Smooth muscle cell (in vitro differentiated cells): ENCODE results near the gene FOSB. TPM values are rescaled to one million over a fixed set of nuclear protein-coding genes. Genes with fewer than 3 reads are reported as not detected.

Source experiments
- DNase-seq: peaks from one replicate; lab custom pipeline; 2025; ENCODE audit not compliant: unreplicated experiment; lab: John Stamatoyannopoulos, UW
- H2AFZ ChIP-seq: fragments of 200-600 bp; sonication (generic); 2 replicates; pipeline ENCODE4 v1.6.0; 2016; ENCODE audit warnings: antibody characterized with exemption, low read depth, mild to moderate bottlenecking
- H3F3A ChIP-seq: fragments of 200-600 bp; sonication (generic); 2 replicates; pipeline ENCODE4 v1.6.0; 2017; ENCODE audit warnings: antibody characterized with exemption, low read depth
- H3K27ac ChIP-seq: fragments of 200-600 bp; sonication (generic); 2 replicates; pipeline ENCODE4 v1.5.1; 2016; ENCODE audit warnings: low read depth, mild to moderate bottlenecking
- H3K27me3 ChIP-seq: fragments of 200-600 bp; sonication (generic); 2 replicates; pipeline ENCODE4 v1.6.1; 2016; ENCODE audit warnings: low read depth, mild to moderate bottlenecking
- H3K36me3 ChIP-seq: fragments of 200-600 bp; sonication (generic); 2 replicates; pipeline ENCODE4 v1.5.1; 2016; ENCODE audit warnings: low read depth
- H3K4me1 ChIP-seq: fragments of 200-600 bp; sonication (generic); 2 replicates; pipeline ENCODE4 v1.5.1; 2016; ENCODE audit warnings: low read depth
- H3K4me2 ChIP-seq: fragments of 200-600 bp; sonication (generic); 2 replicates; pipeline ENCODE4 v1.6.0; 2016; ENCODE audit warnings: mild to moderate bottlenecking
- H3K4me3 ChIP-seq: fragments of 200-600 bp; sonication (generic); 2 replicates; pipeline ENCODE4 v1.5.1; 2016; ENCODE audit warnings: mild to moderate bottlenecking
- H3K79me2 ChIP-seq: fragments of 200-600 bp; sonication (generic); 2 replicates; pipeline ENCODE4 v1.6.0; 2016; ENCODE audit warnings: low read depth, mild to moderate bottlenecking
- H3K9ac ChIP-seq: fragments of 200-600 bp; sonication (generic); 2 replicates; pipeline ENCODE4 v1.6.0; 2016; ENCODE audit warnings: low read depth
- H3K9me3 ChIP-seq: fragments of 200-600 bp; sonication (generic); replicated peaks from 2 replicates; pipeline ENCODE4 v1.5.1; 2016; ENCODE audit warnings: low read depth
- H4K20me1 ChIP-seq: fragments of 200-600 bp; sonication (generic); 2 replicates; pipeline ENCODE4 v1.6.0; 2016; ENCODE audit warnings: low read depth
- CTCF ChIP-seq: fragments of 200-600 bp; sonication (generic); IDR thresholded peaks from 2 replicates; pipeline ENCODE4 v1.5.1; 2017; ENCODE audit warnings: borderline replicate concordance, mild to moderate bottlenecking, antibody characterized with exemption; ENCODE audit not compliant: insufficient read depth, poor library complexity, severe bottlenecking
- WGBS: methylation state at CpG from one replicate; pipeline ENCODE4 v1.1.7; 2016; ENCODE audit warnings: low lambda C conversion rate; 5-methylcytosine and 5-hydroxymethylcytosine counted together
- polyA plus RNA-seq: library from polyadenylated mRNA; unstranded; fragments of >200 nt; fragmentation: Nextera tagmentation; extraction: Ambion mirVana; gene quantifications from 2 replicates; pipeline ENCODE4 v1.2.1, GENCODE V29; 2016
- total RNA-seq: library from RNA; depleted of rRNA; stranded (reverse); fragments of >200 nt; gene quantifications from 2 replicates; pipeline ENCODE4 v1.2.3, GENCODE V29; 2014

Gene FOSB
- total and polyA plus RNA-seq, 2 experiments from 2014 or later, result 178 to 186 TPM

- no peak overlapping the region for H3K9ac ChIP-seq
- no peaks in the 10 kb centered on the region for H3K36me3 ChIP-seq
- H3K27me3 ChIP-seq, result no peaks in the 10 kb centered on the region
- no peaks in the 10 kb centered on the region for H3K79me2 ChIP-seq
- no peak overlapping the region for H2AFZ ChIP-seq
- TF ChIP-seq CTCF, result no peak
- no peak overlapping the region for H3K4me2 ChIP-seq
- no peaks in the 10 kb centered on the region for H4K20me1 ChIP-seq
- peaks cover 8% of the 10 kb centered on the region for H3K4me1 ChIP-seq
- WGBS, result 94% methylated on average over 4 of the region's 4 CpGs
- no peaks in the 10 kb centered on the region for H3K9me3 ChIP-seq
- no peak overlapping the region for H3K4me3 ChIP-seq
- peak overlapping the region; percentile 99 for H3K27ac ChIP-seq
- no peak for DNase-seq
- H3F3A ChIP-seq, result peaks cover 25% of the 10 kb centered on the region
These were observed 22.7 kb upstream of the FOSB start for GRCh38 chr19:45445139-45445538.

GRCh38 chr19:45446295-45446694 is 21.5 kb upstream of the FOSB start:
- no peak for DNase-seq
- Histone ChIP-seq H3K9me3 (no peaks in the 10 kb centered on the region), H3K4me2 (no peak overlapping the region), H3F3A (peaks cover 17% of the 10 kb centered on the region), H3K27me3 (no peaks in the 10 kb centered on the region), H3K4me1 (peaks cover 10% of the 10 kb centered on the region), H3K9ac (no peak overlapping the region), H3K27ac (peak overlapping the region; percentile 22), H4K20me1 (no peaks in the 10 kb centered on the region), H2AFZ (no peak overlapping the region), H3K79me2 (no peaks in the 10 kb centered on the region), H3K4me3 (no peak overlapping the region), H3K36me3 (no peaks in the 10 kb centered on the region)
- WGBS, result 84% methylated on average over 6 of the region's 6 CpGs
- TF ChIP-seq CTCF, result peak; percentile 24

DNA sequence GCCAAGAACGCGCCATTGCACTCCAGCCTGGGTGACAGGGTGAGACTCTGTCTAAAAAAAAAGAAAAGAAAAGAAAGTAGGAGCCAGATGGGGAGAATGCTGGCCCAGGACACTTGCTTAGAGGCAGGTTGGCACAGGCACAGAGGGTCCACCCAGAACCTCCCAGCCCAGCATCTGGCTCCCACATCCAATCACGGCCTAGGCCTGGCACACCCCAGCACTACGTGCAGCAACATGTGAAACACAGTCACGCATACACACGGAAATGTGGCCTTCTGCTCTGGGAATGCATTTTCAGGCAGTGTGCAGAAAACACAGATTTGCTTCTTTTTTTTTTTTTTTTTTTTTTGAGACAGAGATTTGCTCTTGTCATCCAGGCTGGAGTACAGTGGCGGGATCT is 20.9 kb upstream of the FOSB start:
- 88% methylated on average over 7 of the region's 7 CpGs for WGBS
- peak overlapping the region; percentile 22 for H3K27ac ChIP-seq

More for the DNA sequence above, 20.9 kb upstream of the FOSB start:
- H3F3A ChIP-seq, result peaks cover 14% of the 10 kb centered on the region
- H3K79me2 ChIP-seq, result no peaks in the 10 kb centered on the region
- no peak overlapping the region for H2AFZ ChIP-seq
- no peaks in the 10 kb centered on the region for H3K36me3 ChIP-seq
- no peaks in the 10 kb centered on the region for H4K20me1 ChIP-seq
- H3K27me3 ChIP-seq, result no peaks in the 10 kb centered on the region
- peaks cover 10% of the 10 kb centered on the region for H3K4me1 ChIP-seq
- H3K4me3 ChIP-seq, result no peak overlapping the region
- H3K9ac ChIP-seq, result no peak overlapping the region
- no peak for TF ChIP-seq CTCF
- no peaks in the 10 kb centered on the region for H3K9me3 ChIP-seq
- no peak overlapping the region for H3K4me2 ChIP-seq
- DNase-seq, result no peak
